ENCODE measurements around the gene ZBTB22. TPM values are rescaled to one million over a fixed set of nuclear protein-coding genes. Genes with fewer than 3 reads are reported as not detected.
"Not testable (repeated sequence)": the region's sequence is repeated elsewhere in the genome, so short reads cannot be mapped to it uniquely, and the experiment has no call there.

Gene ZBTB22
- total RNA-seq = 27.7 TPM

- DNase-seq (ENCODE audit: low read depth in 2 of 3, low spot score in 2 of 3) = peak; percentile 93 to 100 (median 99)
Observed at GRCh38 chr6:33317669-33318425, at the start of gene ZBTB22. Gene ZBTB22, minus strand, starts transcription at chr6:33317744. Its CDS starts 828 bp downstream, at chr6:33316916.

- DNase-seq (ENCODE audit: low read depth in 2 of 3, low spot score in 2 of 3) = no peak
Observed at GRCh38 chr6:33367009-33367714, 49.6 kb upstream of the ZBTB22 start.

GRCh38 chr6:33365206-33365971 lies 47.8 kb upstream of the ZBTB22 start:
- not testable (repeated sequence) for DNase-seq (ENCODE audit: low read depth in 2 of 3, low spot score in 2 of 3)

- peak in 2 of 3 donors; percentile 59 to 68 for DNase-seq (ENCODE audit: low read depth in 2 of 3, low spot score in 2 of 3)
Observed at GRCh38 chr6:33364475-33365205, 47.1 kb upstream of the ZBTB22 start.

- not testable (repeated sequence) for DNase-seq (ENCODE audit: low read depth in 2 of 3, low spot score in 2 of 3)
Observed at GRCh38 chr6:33363486-33363885, 45.9 kb upstream of the ZBTB22 start.

- no peak for DNase-seq (ENCODE audit: low read depth in 2 of 3, low spot score in 2 of 3)
Observed at GRCh38 chr6:33359331-33359730, 41.8 kb upstream of the ZBTB22 start.

- not testable (repeated sequence) for DNase-seq (ENCODE audit: low read depth in 2 of 3, low spot score in 2 of 3)
Observed at GRCh38 chr6:33357160-33357871, 39.8 kb upstream of the ZBTB22 start.

- DNase-seq (ENCODE audit: low read depth in 2 of 3, low spot score in 2 of 3) = no peak
Observed at GRCh38 chr6:33356295-33356694, 38.8 kb upstream of the ZBTB22 start.

- not testable (repeated sequence) for DNase-seq (ENCODE audit: low read depth in 2 of 3, low spot score in 2 of 3)
Observed at GRCh38 chr6:33355860-33356259, 38.3 kb upstream of the ZBTB22 start.

GRCh38 chr6:33347816-33348215 lies 30.3 kb upstream of the ZBTB22 start:
- no peak for DNase-seq (ENCODE audit: low read depth in 2 of 3, low spot score in 2 of 3)

- not testable (repeated sequence) for DNase-seq (ENCODE audit: low read depth in 2 of 3, low spot score in 2 of 3)
Observed at GRCh38 chr6:33346972-33347371, 29.4 kb upstream of the ZBTB22 start.

- peak; percentile 56 to 91 (median 84) for DNase-seq (ENCODE audit: low read depth in 2 of 3, low spot score in 2 of 3)
Observed at GRCh38 chr6:33344701-33345697, 27.5 kb upstream of the ZBTB22 start.

GRCh38 chr6:33343953-33344611 lies 26.5 kb upstream of the ZBTB22 start:
- DNase-seq (ENCODE audit: low read depth in 2 of 3, low spot score in 2 of 3) = peak; percentile 53 to 80 (median 53)

GRCh38 chr6:33343606-33343952 lies 26.0 kb upstream of the ZBTB22 start:
- DNase-seq (ENCODE audit: low read depth in 2 of 3, low spot score in 2 of 3) = not testable (repeated sequence)

- DNase-seq (ENCODE audit: low read depth in 2 of 3, low spot score in 2 of 3) = no peak
Observed at GRCh38 chr6:33339193-33339592, 21.6 kb upstream of the ZBTB22 start.

- DNase-seq (ENCODE audit: low read depth in 2 of 3, low spot score in 2 of 3) = no peak
Observed at GRCh38 chr6:33336495-33336894, 19.0 kb upstream of the ZBTB22 start.

- DNase-seq (ENCODE audit: low read depth in 2 of 3, low spot score in 2 of 3) = no peak
Observed at GRCh38 chr6:33335916-33336315, 18.4 kb upstream of the ZBTB22 start.

- DNase-seq (ENCODE audit: low read depth in 2 of 3, low spot score in 2 of 3) = no peak
Observed at GRCh38 chr6:33333666-33334065, 16.1 kb upstream of the ZBTB22 start.
